ENCODE measurements around the gene CAB39.
"Not testable (repeated sequence)": the region's sequence is repeated elsewhere in the genome, so short reads cannot be mapped to it uniquely, and the experiment has no call there.

CAB39 gene

DNA sequence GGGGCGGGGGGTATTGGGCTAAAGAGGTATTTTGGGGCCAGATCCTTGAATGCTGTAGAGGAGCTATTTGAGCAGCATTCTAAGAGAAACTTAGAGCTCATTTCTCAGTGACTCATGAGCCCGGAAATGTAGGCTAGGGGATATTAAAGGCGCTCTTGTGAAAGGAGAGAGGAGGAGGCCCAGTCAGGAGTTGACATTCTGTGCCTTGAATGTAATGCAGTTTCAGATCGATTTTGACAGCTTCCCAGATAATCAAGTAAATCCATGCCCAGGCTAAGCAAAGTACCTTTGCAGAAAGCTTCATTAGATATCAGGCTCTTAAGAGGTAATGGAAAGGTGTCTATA is 1.5 kb downstream of the CAB39 start:
- FAIRE-seq (peak; percentile 86), DNase-seq (ENCODE audit: insufficient read length, low spot score) (peak; percentile 58)
- no peak for TF ChIP-seq POLR2A (IDR thresholded peaks at IDR 0.05; ENCODE audit: low read depth, low read length)

GRCh38 chr2:230715201-230715600 is 2.6 kb downstream of the CAB39 start:
- no peak for TF ChIP-seq POLR2A (IDR thresholded peaks at IDR 0.05; ENCODE audit: low read depth, low read length)
- FAIRE-seq = no peak
- no peak for DNase-seq (ENCODE audit: insufficient read length, low spot score)

DNA sequence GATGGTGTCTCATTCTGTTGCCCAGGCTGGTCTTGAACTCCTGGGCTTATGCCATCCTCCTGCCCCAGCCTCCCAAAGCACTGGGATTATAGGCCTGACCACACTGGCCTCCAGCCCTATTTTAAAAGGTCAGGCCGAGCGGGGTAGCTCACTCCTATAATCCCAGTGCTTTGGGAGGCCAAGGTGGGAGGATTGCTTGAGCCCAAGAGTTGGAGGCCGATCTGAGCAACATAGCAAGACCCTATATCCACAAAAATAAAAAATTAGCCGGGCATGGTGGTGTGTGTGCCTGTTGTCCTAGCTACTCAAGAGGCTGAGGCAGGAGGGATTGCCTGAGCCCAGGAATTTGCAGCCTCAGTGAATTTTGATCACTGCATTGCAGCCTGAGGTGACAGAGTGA is 3.9 kb downstream of the CAB39 start:
- no peak for DNase-seq (ENCODE audit: insufficient read length, low spot score)
- FAIRE-seq = no peak
- no peak for TF ChIP-seq POLR2A (IDR thresholded peaks at IDR 0.05; ENCODE audit: low read depth, low read length)

- TF ChIP-seq POLR2A (IDR thresholded peaks at IDR 0.05; ENCODE audit: low read depth, low read length) = no peak
- FAIRE-seq = no peak
- DNase-seq (ENCODE audit: insufficient read length, low spot score) = no peak
Measured at GRCh38 chr2:230717600-230717999, 5.0 kb downstream of the CAB39 start.

GRCh38 chr2:230719340-230719739 is 6.7 kb downstream of the CAB39 start:
- no peak for TF ChIP-seq POLR2A (IDR thresholded peaks at IDR 0.05; ENCODE audit: low read depth, low read length)
- DNase-seq (ENCODE audit: insufficient read length, low spot score) (no peak), FAIRE-seq (no peak)

DNA sequence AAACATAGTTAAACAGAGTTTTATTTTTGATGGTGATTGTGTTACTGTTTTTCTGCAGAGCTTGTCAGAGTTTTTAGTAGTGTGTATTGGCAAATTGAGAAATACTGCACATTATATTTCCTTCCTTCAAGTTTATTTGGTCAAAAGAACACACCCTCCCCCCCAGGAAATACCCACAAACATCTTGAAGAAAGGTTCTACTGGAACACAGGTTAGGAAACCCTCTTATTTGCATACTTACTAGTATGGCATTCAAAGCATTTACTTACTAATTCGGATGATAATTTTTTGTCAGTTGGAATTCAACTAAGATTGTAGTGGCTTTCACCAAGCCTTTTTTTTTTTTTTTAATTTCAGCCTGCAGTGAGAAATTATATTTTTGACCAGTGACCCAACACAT is 9.1 kb downstream of the CAB39 start:
- no peak for TF ChIP-seq POLR2A (IDR thresholded peaks at IDR 0.05; ENCODE audit: low read depth, low read length)
- FAIRE-seq (no peak), DNase-seq (ENCODE audit: insufficient read length, low spot score) (no peak)

- no peak for FAIRE-seq
- DNase-seq (ENCODE audit: insufficient read length, low spot score) = no peak
- no peak for TF ChIP-seq POLR2A (IDR thresholded peaks at IDR 0.05; ENCODE audit: low read depth, low read length)
Measured at GRCh38 chr2:230722207-230722885, 9.7 kb downstream of the CAB39 start.

DNA sequence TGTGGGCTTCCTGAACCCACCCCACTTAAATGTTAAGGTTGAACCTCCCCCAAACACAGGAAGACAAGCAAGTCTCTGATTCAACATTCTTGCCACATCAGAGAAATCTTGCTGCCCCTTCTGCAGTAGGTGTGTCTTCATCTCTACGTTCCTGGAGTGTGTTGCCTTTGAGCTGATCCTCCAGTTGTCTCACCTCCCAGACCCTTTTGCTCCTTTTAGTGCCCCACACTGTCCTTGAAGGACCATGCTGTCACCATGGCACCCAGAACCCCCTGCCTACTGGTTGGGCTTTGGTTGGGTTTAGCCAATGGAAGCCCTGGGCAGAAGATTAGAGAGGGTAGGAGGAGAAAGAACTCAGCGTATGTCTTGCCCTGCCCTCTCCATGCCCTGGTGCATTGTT is 10.7 kb downstream of the CAB39 start:
- DNase-seq (ENCODE audit: insufficient read length, low spot score) (no peak), FAIRE-seq (no peak)
- TF ChIP-seq POLR2A (IDR thresholded peaks at IDR 0.05; ENCODE audit: low read depth, low read length) = no peak

- not testable (repeated sequence) for FAIRE-seq; DNase-seq (ENCODE audit: insufficient read length, low spot score)
Measured at GRCh38 chr2:230724957-230725356, 12.3 kb downstream of the CAB39 start.

GRCh38 chr2:230731512-230731911 is 18.9 kb downstream of the CAB39 start:
- TF ChIP-seq POLR2A (IDR thresholded peaks at IDR 0.05; ENCODE audit: low read depth, low read length) = no peak
- no peak for FAIRE-seq
- no peak for DNase-seq (ENCODE audit: insufficient read length, low spot score)

DNA sequence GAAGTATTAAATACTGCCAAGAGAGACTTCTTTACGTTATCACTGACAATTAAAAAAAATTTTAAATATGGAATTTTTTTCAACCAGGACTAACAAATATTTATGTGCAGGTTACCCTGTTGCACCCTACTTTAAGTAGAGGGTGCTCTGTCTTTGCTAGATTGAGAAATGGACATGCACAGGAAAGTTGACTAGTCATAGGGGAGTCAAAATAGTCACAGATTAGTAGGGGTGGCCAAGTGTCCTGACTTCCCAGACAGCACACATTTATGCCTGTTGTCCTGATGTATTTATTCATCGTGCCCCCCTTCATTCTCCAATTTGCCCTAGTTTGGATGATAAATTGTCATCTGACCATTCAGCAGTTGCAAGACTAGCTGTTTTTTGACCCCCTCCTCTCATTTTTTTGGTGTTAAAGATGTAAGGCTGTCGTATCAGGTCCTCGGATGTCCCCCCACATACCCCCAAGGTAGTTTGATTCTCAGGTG is 20.3 kb downstream of the CAB39 start:
- TF ChIP-seq POLR2A (IDR thresholded peaks at IDR 0.05; ENCODE audit: low read depth, low read length) = no peak
- DNase-seq (ENCODE audit: insufficient read length, low spot score) (no peak), FAIRE-seq (no peak)

DNA sequence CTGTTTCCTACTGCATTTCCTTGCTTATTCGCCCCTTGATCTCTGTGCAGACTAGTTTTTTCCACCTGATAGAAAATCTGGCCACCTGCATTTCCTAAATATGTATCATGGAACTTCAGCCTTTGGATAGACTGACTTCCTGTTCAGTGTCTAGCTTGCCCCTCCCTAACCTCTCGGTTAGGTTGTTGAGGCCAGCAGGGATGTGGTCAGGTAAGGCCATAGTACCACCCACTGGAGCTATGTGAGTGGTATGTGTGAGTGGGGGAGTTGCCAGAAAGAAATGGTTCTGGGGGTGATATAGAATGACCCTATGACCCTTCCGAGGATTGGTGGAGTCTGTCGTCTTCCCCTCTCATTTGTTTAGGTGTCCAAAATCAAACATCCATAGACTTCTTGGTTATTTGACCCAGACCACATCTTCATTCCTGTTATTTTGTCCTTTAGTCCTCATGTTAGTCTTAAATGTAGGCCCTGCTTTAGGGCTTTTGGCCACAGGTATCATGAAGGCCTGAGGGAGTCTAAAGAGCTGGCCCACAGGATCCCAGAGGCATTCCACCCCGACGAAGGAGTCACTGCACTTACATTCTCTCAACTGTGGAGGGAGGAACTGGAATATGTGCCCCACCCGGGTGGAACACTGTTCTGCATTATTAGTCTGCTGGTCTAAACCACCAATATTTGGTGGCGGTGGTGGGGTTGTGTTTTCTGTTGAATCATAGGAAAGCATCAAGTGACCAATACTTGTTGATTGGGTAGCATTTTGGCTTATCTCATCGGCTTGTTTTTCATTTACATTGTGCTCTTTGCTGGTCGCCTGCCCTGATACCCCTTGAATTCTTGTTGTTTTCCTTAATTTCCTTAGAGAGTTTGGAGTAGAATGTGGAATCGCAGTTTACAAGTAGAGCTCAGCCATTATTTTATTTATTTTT is 21.9 kb downstream of the CAB39 start:
- FAIRE-seq (no peak), DNase-seq (ENCODE audit: insufficient read length, low spot score) (no peak)

GRCh38 chr2:230735884-230736283 is 23.2 kb downstream of the CAB39 start:
- FAIRE-seq = no peak
- no peak for DNase-seq (ENCODE audit: insufficient read length, low spot score)
- no peak for TF ChIP-seq POLR2A (IDR thresholded peaks at IDR 0.05; ENCODE audit: low read depth, low read length)

More for the DNA sequence above, 21.9 kb downstream of the CAB39 start:
- TF ChIP-seq POLR2A (IDR thresholded peaks at IDR 0.05; ENCODE audit: low read depth, low read length) = no peak

DNA sequence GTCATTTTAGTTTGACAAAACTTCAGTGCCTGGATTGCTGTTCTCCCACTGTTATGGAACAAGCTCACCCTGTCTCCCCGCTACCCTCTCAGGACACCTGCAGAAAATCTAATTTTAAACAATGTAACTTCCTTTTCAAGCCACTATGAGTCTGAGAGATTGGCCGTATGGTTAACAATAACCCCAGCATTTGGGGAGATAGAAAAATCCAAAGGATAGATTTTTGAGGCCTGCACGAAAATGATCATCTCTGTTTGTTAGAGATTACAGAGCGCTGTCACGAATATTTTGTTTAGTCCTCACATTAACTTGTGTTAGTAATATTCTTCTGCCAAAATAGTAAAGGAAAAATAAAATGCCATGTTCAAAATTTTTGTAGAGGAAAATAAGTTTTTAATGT is 24.7 kb downstream of the CAB39 start:
- DNase-seq (ENCODE audit: insufficient read length, low spot score) (no peak), FAIRE-seq (no peak)
- TF ChIP-seq POLR2A (IDR thresholded peaks at IDR 0.05; ENCODE audit: low read depth, low read length) = no peak

DNA sequence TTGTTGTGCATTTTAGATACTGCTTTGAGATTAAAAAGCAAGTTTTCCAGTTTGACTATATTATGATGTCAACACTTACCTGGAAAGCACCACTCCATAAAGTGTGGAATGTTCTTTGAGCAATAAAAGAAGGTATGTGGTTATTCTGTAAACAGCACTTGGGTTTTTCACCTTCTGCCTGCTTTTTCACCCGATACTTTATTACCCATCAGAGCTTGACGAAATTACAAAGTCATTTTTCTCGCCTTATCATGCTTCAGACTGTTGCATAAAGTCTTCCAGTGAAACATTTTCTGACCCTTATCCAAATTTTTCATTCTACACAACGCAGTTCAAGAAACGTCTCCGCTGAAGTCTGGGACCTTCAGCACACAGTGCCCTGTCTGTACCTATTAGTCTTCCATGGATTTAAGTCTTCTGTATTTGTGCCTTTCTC is 25.2 kb downstream of the CAB39 start:
- DNase-seq (ENCODE audit: insufficient read length, low spot score) (no peak), FAIRE-seq (peak; percentile 6)
- no peak for TF ChIP-seq POLR2A (IDR thresholded peaks at IDR 0.05; ENCODE audit: low read depth, low read length)

Data from H54 (cell line).